Frontal cortex (tissue), 4 donors: ENCODE data around the gene CCDC192. TPM values are rescaled to one million over a fixed set of nuclear protein-coding genes. Genes with fewer than 3 reads are reported as not detected.
"Not testable (repeated sequence)": the region's sequence is repeated elsewhere in the genome, so short reads cannot be mapped to it uniquely, and the experiment has no call there.

Source experiments
- DNase-seq, 2 donors: peaks; one replicate each; pipeline ENCODE4 v3.0.0; 2012; ENCODE audit warnings: low spot score in 2 of 2
- FAIRE-seq: peaks from 2 replicates; lab custom pipeline; 2012; peaks lifted over from hg19 to GRCh38; lab: Jason Lieb, UNC
- total RNA-seq: library from RNA; depleted of rRNA; stranded (reverse); fragments of >200 nt; gene quantifications from one replicate; pipeline ENCODE4 v1.2.3, GENCODE V29; 2014
- donor health status: control.
- donor health status: control.
- donor health status: control.

Gene CCDC192
- not detected for total RNA-seq

GRCh38 chr5:127702926-127703561 lies at the start of gene CCDC192:
CCDC192 (plus strand) TSS chr5:127703391; CDS start chr5:127703446, 55 bp downstream.
- no peak for FAIRE-seq
- DNase-seq, result no peak

- no peak for FAIRE-seq
- DNase-seq, result no peak
These were observed 46.4 kb upstream of the CCDC192 start for GRCh38 chr5:127656825-127657224.

- no peak for DNase-seq
These were observed 43.0 kb upstream of the CCDC192 start for GRCh38 chr5:127660047-127660733.

GRCh38 chr5:127664093-127664492 lies 39.1 kb upstream of the CCDC192 start:
- FAIRE-seq (no peak), DNase-seq (no peak)

More at GRCh38 chr5:127660047-127660733, 43.0 kb upstream of the CCDC192 start:
- FAIRE-seq, result no peak

GRCh38 chr5:127665641-127666040 lies 37.5 kb upstream of the CCDC192 start:
- FAIRE-seq (no peak), DNase-seq (no peak)

GRCh38 chr5:127666043-127666716 lies 37.0 kb upstream of the CCDC192 start:
- no peak for FAIRE-seq
- no peak for DNase-seq

- FAIRE-seq (no peak), DNase-seq (no peak)
These were observed 35.3 kb upstream of the CCDC192 start for GRCh38 chr5:127667926-127668325.

GRCh38 chr5:127671218-127671617 lies 32.0 kb upstream of the CCDC192 start:
- DNase-seq, result no peak
- no peak for FAIRE-seq

GRCh38 chr5:127673117-127673800 lies 29.9 kb upstream of the CCDC192 start:
- no peak for FAIRE-seq
- DNase-seq, result no peak

GRCh38 chr5:127676951-127677350 lies 26.2 kb upstream of the CCDC192 start:
- DNase-seq, FAIRE-seq: not testable (repeated sequence)

GRCh38 chr5:127679691-127680330 lies 23.4 kb upstream of the CCDC192 start:
- not testable (repeated sequence) for DNase-seq, FAIRE-seq

- no peak for FAIRE-seq
These were observed 22.6 kb upstream of the CCDC192 start for GRCh38 chr5:127680595-127680994.

GRCh38 chr5:127683008-127683407 lies 20.2 kb upstream of the CCDC192 start:
- no peak for FAIRE-seq
- DNase-seq, result no peak

More at GRCh38 chr5:127680595-127680994, 22.6 kb upstream of the CCDC192 start:
- no peak for DNase-seq

- no peak for FAIRE-seq
- no peak for DNase-seq
These were observed 18.3 kb upstream of the CCDC192 start for GRCh38 chr5:127684726-127685467.

- no peak for DNase-seq
- no peak for FAIRE-seq
These were observed 17.5 kb upstream of the CCDC192 start for GRCh38 chr5:127685662-127686061.

GRCh38 chr5:127686424-127686823 lies 16.8 kb upstream of the CCDC192 start:
- DNase-seq (no peak), FAIRE-seq (no peak)

GRCh38 chr5:127694518-127695171 lies 8.5 kb upstream of the CCDC192 start:
- DNase-seq, result no peak
- FAIRE-seq, result no peak

- FAIRE-seq (no peak), DNase-seq (no peak)
These were observed 7.8 kb upstream of the CCDC192 start for GRCh38 chr5:127695346-127695745.

GRCh38 chr5:127696683-127697082 lies 6.5 kb upstream of the CCDC192 start:
- FAIRE-seq, result no peak
- no peak for DNase-seq
